HG02623 (cell line): ENCODE measurements around the gene BEST4.
"Not testable (repeated sequence)": the region's sequence is repeated elsewhere in the genome, so short reads cannot be mapped to it uniquely, and the experiment has no call there.

Experiments
- ATAC-seq: cut with Tn5 transposase; IDR thresholded peaks from one replicate; pipeline ENCODE4 v1.9.1; 2021; ENCODE audit warnings: moderate library complexity; ENCODE audit not compliant: unreplicated experiment

The BEST4 gene

GRCh38 chr1:44803062-44803311, 15.0 kb upstream of the BEST4 start:
- ATAC-seq = no peak

GRCh38 chr1:44802306-44803061, 14.5 kb upstream of the BEST4 start:
- ATAC-seq = no peak

- no peak for ATAC-seq
Observed at GRCh38 chr1:44801491-44802305, 13.7 kb upstream of the BEST4 start.

- peak; percentile 79 for ATAC-seq
Observed at GRCh38 chr1:44799770-44800584, 12.0 kb upstream of the BEST4 start, which contains the start of gene PLK3. Gene PLK3 (plus strand): TSS chr1:44800377. CDS start chr1:44800464, 87 bp downstream.

GRCh38 chr1:44798481-44799365, 10.8 kb upstream of the BEST4 start:
- ATAC-seq = no peak

GRCh38 chr1:44797886-44798285, 9.9 kb upstream of the BEST4 start:
- ATAC-seq = not testable (repeated sequence)

GRCh38 chr1:44792736-44793502, 4.9 kb upstream of the BEST4 start:
- no peak for ATAC-seq

GRCh38 chr1:44790968-44791801, 3.2 kb upstream of the BEST4 start:
- ATAC-seq = no peak

- no peak for ATAC-seq
Observed at GRCh38 chr1:44787506-44787905, 464 bp downstream of the BEST4 start.

- no peak for ATAC-seq
Observed at GRCh38 chr1:44786841-44787426, 1.0 kb downstream of the BEST4 start.

- ATAC-seq = no peak
Observed at GRCh38 chr1:44786138-44786840, 1.7 kb downstream of the BEST4 start.

- ATAC-seq = no peak
Observed at GRCh38 chr1:44785501-44786137, 2.4 kb downstream of the BEST4 start.

- no peak for ATAC-seq
Observed at GRCh38 chr1:44785029-44785380, 3.0 kb downstream of the BEST4 start.

- ATAC-seq = no peak
Observed at GRCh38 chr1:44784094-44785028, 3.6 kb downstream of the BEST4 start.

- ATAC-seq = no peak
Observed at GRCh38 chr1:44783697-44784093, 4.3 kb downstream of the BEST4 start.

- no peak for ATAC-seq
Observed at GRCh38 chr1:44780583-44781121, 7.3 kb downstream of the BEST4 start.
